Astrocyte of the hippocampus (primary cell): ENCODE results near the gene SLC19A1.
"Not testable (repeated sequence)": the region's sequence is repeated elsewhere in the genome, so short reads cannot be mapped to it uniquely, and the experiment has no call there.

Source experiments
- DNase-seq: peaks from one replicate; pipeline ENCODE4 v3.0.0; 2011; ENCODE audit warnings: low read depth, low spot score

Gene SLC19A1

GRCh38 chr21:45506241-45506817, 35.9 kb downstream of the SLC19A1 start:
- no peak for DNase-seq

- DNase-seq: no peak
Observed at GRCh38 chr21:45505416-45506021, 36.7 kb downstream of the SLC19A1 start.

GRCh38 chr21:45504516-45505415, 37.5 kb downstream of the SLC19A1 start:
- no peak for DNase-seq

GRCh38 chr21:45504021-45504515, 38.2 kb downstream of the SLC19A1 start:
- no peak for DNase-seq

GRCh38 chr21:45503226-45503625, 39.0 kb downstream of the SLC19A1 start:
- DNase-seq: not testable (repeated sequence)

- DNase-seq: no peak
Observed at GRCh38 chr21:45502600-45502999, 39.6 kb downstream of the SLC19A1 start.

GRCh38 chr21:45502006-45502345, 40.3 kb downstream of the SLC19A1 start:
- no peak for DNase-seq

- not testable (repeated sequence) for DNase-seq
Observed at GRCh38 chr21:45501081-45502005, 40.9 kb downstream of the SLC19A1 start.

GRCh38 chr21:45499970-45500577, 42.2 kb downstream of the SLC19A1 start:
- DNase-seq: no peak

GRCh38 chr21:45499201-45499750, 43.0 kb downstream of the SLC19A1 start:
- no peak for DNase-seq

GRCh38 chr21:45498646-45499000, 43.6 kb downstream of the SLC19A1 start:
- no peak for DNase-seq

GRCh38 chr21:45497846-45498645, 44.2 kb downstream of the SLC19A1 start:
- no peak for DNase-seq

- no peak for DNase-seq
Observed at GRCh38 chr21:45496968-45497845, 45.0 kb downstream of the SLC19A1 start.

GRCh38 chr21:45496151-45496967, 45.9 kb downstream of the SLC19A1 start:
- DNase-seq: no peak

GRCh38 chr21:45494851-45495680, 47.2 kb downstream of the SLC19A1 start:
- no peak for DNase-seq

GRCh38 chr21:45494135-45494850, 47.9 kb downstream of the SLC19A1 start:
- DNase-seq: no peak
